GM18511 (cell line): ENCODE data around the gene IFT20.

Experiments used
- ATAC-seq: cut with Tn5 transposase; IDR thresholded peaks from one replicate; pipeline ENCODE4 v1.9.1; 2021; ENCODE audit warnings: mild to moderate bottlenecking, moderate library complexity; ENCODE audit not compliant: unreplicated experiment

The IFT20 gene, protein sequence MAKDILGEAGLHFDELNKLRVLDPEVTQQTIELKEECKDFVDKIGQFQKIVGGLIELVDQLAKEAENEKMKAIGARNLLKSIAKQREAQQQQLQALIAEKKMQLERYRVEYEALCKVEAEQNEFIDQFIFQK

DNA sequence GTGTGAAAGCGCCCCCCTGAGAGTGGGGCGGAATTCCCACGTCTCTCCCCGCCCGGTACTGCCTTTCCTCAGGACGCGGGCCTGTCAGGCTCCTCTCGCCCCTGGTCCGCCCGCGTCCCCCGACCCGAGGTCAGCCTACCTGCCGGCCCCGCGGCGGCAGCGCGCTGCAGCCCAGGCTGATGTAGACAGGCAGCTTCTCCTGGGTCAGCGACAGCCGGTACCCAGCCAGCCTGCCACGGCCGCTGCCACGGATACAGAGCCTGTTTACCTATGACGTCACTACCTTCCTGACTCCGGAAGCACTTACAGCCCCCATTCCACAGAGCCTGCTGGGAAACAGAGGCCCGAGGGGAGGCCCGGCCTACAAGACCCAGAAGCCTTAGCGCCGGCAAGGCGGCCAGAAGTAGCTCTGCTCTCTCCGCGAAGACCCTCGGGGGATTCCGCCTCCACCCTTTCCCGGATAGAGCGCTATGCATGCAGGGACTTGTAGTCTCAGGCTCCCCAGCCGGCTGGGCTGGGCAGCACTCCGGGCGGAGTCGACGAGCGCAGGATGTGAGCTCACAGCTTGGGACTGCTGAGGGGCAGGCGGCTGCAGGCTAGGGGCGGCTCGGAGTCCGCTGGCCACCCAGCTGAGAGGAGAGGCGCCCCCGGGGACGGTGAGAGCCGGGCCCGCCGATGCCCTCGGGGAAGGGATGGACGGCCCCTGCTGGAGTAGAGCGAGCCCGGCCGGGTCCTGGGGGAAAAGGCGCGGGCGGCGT is at the start of gene IFT20, which contains the start of gene TNFAIP1:
Gene IFT20, minus strand, starts transcription at position 272 of the 758 bp plus-strand sequence. CDS start 3,487 bp downstream, outside the sequence.
Gene TNFAIP1, plus strand, starts transcription at position 561 of the 758 bp plus-strand sequence. CDS start 3,761 bp downstream, outside the sequence.
- ATAC-seq, result peak; percentile 97

DNA sequence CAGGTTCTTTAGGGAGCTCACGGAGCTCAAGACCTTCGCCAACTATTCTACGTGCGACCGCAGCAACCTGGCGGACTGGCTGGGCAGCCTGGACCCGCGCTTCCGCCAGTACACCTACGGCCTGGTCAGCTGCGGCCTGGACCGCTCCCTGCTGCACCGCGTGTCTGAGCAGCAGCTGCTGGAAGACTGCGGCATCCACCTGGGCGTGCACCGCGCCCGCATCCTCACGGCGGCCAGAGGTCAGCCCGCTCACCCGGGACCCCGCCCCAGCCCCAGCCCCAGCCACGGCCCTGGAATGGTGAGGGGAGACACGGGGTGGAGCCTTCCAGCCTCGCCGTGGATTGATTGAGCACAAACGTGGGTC is 49.7 kb upstream of the IFT20 start:
- ATAC-seq, result peak; percentile 41

DNA sequence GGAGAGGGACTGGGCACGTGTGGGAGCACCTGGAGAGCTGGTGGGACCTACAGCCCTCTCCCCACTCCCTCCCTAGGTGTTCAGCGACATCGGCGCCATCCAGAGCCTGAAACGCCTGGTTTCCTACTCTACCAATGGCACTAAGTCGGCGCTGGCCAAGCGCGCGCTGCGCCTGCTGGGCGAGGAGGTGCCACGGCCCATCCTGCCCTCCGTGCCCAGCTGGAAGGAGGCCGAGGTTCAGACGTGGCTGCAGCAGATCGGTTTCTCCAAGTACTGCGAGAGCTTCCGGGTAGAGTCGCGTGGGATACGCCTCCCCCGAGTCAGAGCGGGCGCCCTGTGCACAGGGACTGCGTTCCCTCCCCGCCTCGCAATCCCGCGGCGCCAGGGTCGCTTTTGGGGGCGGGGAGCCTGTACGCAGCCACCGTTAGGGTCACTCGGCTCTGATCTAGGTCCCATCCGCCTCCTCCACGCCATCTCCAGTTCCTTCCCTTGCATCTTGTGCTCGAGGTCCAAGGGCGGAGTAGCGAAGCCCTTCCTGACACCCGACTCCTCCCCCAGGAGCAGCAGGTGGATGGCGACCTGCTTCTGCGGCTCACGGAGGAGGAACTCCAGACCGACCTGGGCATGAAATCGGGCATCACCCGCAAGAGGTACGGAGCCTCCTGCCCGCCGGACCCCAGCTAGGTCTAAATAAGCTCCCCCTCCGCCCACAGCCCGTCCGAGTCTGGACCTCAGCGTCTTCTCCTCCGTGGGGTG is 49.2 kb upstream of the IFT20 start:
- ATAC-seq, result peak; percentile 78

DNA sequence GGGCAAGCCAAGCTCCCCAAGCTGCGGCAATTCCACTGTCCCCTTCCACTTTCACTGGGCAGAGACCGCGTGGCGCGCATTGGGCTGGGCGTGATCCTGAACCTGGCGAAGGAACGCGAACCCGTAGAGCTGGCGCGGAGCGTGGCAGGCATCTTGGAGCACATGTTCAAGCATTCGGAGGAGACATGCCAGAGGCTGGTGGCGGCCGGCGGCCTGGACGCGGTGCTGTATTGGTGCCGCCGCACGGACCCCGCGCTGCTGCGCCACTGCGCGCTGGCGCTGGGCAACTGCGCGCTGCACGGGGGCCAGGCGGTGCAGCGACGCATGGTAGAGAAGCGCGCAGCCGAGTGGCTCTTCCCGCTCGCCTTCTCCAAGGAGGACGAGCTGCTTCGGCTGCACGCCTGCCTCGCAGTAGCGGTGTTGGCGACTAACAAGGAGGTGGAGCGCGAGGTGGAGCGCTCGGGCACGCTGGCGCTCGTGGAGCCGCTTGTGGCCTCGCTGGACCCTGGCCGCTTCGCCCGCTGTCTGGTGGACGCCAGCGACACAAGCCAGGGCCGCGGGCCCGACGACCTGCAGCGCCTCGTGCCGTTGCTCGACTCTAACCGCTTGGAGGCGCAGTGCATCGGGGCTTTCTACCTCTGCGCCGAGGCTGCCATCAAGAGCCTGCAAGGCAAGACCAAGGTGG is 46.0 kb upstream of the IFT20 start:
- ATAC-seq, result no peak

DNA sequence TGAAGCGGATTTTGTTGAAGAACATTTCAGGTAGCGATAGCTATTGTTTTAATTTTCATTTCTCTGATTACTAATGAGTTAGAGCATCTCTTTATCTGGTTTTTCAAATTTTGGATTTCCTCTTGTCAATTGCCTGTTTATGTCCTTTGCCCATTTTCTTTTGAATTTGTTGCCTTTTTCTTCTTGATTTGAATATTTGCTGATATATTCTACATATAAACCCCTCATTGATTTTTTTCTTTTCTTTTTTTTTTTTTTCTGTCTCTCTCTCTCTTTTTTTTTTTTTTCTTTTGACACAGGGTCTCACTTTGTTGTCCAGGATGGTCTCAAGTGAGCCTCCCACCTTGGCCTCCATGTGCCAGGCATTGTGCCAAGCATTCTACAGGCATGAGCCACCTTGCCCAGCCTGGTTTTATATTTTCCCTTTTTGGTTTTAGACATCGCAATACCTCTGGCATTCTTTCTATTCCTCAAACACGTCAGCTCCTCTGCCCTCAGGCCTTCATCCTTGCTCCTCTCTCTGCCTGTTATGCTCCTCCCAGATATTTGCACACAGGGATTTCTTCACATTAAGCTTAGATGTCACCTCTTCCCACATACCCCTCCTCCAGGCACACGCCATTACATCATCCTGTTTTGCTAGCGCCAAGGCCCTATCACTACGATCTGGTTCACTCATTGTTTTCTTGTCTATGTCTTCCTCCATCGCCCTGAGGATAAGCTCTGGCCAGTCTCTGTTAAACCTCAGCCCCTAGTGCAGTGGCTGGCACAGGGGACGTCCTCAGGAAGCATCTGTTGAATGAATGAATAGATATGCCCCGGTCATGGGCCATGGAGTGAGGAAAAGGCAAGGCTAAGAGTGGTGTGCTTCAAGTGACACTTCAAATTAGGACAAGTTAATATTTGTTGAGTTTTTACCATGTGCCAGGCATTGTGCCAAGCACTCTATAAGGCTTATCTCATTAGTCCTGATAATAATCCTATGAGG is 44.8 kb upstream of the IFT20 start:
- ATAC-seq, result no peak

DNA sequence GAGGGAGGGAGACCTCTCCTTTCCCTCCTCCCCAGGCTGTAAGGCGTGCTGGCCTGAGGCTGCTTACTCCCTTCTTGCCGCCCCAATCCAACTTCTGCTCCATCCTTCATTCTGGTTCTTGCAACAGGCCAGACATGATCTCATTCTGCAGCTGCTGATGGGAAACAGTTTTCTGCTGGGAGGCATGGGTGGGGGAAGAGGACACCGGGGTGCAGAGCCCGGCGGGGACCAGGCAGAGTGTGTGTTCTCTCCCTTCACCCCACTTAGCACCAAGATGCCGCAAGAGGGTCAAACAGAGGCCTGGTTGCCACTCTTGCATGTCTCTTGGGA is 37.6 kb upstream of the IFT20 start:
- no peak for ATAC-seq

DNA sequence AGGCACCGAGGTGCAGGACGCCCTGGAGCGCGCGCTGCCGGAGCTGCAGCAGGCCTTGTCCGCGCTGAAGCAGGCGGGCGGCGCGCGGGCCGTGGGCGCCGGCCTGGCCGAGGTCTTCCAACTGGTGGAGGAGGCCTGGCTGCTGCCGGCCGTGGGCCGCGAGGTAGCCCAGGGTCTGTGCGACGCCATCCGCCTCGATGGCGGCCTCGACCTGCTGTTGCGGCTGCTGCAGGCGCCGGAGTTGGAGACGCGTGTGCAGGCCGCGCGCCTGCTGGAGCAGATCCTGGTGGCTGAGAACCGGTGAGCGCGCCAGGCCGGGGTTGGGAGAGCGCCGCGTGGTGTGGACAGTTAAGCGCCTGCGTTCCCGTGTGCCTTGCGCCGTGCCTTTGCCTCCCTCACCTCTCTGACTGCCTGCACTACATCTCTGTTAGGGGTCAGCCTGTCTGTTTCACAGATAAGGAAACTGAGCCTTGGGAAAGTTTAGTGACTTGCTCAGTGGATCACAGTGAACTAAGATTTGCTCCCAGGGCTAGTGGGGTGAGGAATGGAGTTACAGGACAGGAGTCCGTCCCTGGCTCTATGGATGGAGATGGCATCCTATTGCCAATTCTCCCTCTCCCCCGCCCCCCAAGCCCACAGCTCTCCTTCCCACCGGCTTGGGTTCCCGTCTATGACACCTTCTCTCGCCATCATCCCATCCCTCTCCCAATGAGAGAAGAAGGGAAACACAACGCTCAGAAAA is 37.1 kb upstream of the IFT20 start:
- ATAC-seq, result peak; percentile 12

DNA sequence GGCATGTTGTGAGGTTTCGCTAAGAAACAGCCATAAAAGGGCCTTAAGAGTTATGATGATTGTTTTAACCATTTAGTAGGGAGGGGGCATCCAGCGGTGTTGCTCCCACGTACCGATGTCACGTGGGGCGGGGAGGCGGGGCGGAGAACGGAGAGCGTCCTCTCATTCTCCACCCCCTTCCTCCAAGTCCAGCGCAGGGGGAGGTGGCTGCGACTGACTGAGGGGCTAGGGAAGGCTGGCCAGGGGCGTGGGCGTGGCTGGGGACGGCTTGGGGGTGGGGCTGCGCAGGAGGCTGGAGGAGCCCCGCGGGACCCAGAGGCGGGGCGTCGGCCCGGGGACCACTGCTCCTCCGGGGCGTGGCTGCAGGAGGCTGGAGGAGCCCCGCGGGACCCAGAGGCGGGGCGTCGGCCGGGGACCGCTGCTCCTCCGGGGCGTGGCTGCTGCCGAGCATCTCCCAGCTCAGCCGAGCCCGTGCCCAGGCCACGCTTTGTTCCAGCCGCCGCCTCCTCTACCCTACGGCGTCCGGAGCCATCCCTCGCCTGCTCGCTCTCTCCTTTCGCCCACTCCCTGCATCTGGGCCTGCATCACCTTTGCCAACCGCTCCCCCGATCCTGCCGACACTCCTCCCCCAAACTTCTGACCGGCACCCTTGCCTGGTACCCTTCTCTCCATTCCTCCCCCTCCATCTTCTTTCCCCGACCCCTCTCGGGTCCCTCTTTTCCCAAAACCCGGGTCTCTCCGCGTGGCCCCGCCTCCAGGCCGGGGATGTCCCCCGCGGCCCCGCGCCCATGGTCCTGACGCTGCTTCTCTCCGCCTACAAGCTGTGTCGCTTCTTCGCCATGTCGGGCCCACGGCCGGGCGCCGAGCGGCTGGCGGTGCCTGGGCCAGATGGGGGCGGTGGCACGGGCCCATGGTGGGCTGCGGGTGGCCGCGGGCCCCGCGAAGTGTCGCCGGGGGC is 36.3 kb upstream of the IFT20 start, which contains the start of gene SARM1:
Gene SARM1, plus strand, starts transcription at position 450 of the 958 bp plus-strand sequence. Its CDS starts 339 bp downstream, at position 789.
- peak; percentile 91 for ATAC-seq

DNA sequence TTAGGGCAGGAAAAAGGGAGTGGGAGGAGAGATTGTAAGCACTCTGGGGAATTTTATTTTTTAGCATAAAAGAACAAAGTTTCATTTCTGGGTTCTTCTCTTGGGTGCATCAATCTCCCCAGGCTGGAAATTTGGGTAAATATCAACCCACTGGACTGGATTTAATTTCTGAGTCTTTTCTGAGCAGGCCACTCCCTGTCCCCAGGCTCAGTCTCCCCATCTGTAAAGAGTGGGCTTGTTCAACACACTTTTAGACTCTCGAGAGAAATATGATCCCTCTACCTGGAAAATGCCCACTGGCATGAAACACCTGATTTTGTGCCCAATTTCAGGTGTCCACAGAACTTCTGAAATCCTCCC is 35.5 kb upstream of the IFT20 start:
- ATAC-seq, result no peak

DNA sequence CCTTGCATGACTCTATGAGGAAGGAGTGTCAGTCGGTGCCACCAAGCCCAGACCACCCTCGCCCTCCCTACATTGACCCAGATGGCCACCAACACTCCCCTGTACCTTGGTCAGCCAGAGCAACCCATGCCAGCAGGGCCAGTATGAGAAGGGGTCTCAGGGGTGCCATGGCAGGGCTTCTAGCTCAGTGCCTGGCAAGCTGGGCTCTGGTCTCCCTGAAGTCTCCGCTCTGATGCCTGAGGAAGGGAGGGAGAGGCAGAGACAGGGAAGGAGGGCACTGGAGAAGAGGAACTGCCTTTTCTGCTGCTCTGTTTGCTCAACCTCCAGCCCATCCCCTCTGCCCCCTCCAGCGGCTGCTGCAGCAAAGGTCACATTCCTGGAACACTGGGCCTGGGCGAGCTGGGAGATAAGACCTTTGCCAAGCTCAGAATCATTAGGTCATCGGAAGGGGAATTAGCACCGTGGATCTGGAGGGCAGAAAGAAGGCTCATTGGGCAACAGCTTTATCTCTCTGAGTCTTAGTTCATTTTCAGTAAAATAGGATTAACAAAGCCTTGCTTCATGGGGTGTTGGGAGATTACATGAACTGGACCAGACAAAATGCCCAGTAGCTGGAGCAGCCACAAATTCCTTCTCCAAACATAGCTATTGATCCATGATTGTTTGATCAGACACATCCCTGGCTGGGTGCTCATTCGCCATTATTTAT is 34.9 kb upstream of the IFT20 start, which contains the start of gene VTN:
Gene VTN, minus strand, starts transcription at position 273 of the 709 bp plus-strand sequence. Its CDS starts 104 bp downstream, at position 169.
- ATAC-seq, result no peak

DNA sequence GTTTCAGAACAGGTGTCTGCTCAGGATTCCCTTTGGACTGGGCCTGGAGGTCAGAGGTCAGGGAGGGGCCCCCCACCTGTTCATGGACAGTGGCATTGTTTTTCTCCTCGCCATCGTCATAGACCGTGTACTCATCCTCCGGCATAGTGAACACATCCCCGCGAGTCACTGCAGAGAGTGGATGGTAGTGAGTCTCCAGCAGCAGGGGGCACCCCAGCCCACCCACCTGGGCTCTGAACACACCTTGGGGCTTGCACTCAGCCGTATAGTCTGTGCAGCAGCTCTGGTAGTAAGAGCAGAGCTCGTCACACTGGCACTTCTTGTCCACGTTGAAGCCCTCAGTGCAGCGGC is 34.4 kb upstream of the IFT20 start:
- ATAC-seq, result no peak

DNA sequence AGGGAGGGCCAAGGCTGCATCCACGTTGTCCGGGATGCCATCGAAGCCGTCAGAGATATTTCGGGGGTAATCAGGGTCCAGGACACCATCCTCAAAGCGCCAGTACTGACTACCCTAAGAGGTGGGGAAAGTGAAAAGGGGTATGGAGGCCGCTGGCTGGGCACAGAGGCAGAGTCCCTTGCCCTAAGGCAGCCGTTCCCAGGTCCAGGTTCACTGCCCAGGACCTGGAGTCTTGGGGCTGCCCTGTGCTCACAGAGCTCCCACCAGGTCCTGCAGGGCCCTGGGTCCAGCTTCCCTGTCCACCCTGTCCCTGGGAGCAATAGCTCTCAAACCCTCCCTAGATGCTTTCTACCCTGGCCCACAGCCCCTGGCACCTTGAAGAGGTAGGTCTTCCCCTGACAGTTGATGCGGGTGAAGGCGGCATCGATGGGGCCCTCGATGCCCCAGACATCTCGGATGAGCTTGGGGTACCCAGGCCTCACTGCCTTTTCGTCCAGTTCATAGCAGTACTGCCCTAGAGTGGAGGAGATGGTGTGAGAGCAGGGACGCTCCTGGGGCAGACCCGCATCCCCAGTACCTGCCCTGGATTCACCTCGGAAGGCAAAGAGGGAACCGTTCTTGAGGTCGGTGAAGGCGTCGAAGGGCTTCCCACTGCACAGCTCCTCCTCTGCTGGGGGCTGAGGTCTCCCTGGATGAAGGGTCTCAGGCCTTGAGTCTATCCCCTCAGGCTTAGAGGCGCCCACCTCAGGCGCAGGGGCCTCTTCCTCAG is 33.8 kb upstream of the IFT20 start:
- no peak for ATAC-seq

DNA sequence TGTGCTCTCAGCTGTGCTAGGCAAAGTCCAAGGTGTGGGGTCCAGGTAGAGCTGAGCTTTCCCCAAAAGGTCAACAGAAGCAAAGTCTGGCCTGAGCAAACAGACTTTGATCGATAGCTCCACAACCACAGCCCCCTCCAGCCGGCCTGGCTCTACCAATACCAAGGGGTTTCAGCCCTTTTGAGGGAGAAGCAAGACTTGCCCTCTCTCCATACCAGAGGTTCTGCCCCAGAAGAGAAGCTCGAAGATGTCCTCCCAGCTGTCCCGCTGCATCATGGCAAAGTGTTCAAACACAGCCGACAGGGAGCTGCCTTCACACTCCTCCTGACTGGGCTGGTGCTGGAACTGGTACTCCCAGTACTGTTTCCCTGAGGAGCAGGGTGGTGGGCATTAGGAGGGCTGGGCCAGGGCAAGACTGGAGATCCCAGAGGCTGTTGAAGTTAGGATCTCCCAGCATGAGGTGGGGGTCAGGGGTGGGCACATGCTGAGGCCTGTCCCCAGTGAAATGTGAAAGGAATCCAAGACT is 33.1 kb upstream of the IFT20 start:
- no peak for ATAC-seq

DNA sequence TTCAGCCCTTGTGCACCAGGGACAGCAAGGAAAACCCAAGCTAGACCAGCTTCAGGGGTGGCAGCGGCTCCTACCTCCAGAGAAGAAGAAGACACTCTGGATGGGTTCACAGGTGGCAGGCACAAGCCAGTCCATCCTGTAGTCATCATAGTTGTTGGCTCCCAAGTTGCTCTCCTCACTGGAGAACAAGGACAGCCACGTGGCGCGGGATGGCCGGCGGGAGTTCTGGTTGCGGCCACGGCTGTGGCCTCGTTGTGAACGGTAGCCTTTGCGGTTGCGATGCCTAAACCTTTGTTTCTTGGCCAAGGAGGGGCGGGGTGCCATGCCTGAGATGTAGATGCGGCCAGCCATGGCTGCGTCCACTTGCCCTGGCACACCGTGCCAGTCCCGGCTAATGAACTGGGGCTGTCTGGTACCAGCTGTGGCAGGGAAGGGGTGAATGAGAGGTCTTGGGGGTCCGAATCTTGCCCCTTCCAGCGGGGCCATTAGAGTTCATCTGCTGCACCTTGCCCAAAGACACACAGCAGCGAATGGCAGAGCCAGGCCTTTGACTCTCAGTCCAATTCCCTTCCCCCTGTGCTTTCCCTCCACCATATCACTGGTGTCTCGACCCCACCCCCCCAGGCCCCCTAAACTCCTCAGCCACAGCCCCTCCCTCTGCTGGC is 32.5 kb upstream of the IFT20 start:
- ATAC-seq, result no peak

DNA sequence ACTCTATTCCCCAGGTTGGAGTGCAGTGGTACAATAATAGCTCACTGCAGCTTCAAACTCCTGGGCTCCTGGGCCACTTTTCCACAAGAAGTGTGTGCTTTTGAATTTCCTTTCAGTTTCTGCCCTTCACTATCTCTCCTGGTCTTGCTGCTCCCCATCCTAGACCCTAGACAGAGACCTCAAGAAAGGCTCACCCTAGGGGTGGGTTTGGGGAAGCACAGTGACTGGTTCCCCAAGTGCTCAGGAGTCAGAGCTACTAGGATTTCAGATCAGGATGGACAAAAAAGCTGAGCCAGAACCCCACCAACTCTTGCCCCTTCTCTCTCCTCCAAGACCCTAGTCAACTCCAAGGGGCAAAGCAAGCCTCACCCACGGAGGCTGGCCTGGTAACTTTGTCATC is 31.3 kb upstream of the IFT20 start:
- no peak for ATAC-seq

DNA sequence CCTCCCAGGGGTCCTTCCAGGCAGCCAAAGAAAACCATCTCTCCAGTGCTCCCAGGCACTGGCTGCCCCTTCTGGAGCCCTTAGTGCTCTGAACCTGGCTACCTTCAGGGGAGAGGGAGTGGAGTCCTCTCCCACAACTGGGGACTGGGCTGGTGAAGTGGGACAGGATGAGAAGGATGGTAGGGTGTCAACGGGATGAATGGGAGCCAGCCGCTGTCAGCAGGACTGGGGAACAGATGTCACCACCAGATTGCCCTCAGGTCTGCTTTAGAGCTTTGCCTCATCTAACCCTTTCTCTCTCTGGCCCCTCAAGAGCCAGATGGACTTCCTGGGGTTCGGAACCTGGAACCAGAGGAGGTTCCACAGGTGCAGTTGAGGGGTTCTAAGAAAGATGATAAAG is 30.2 kb upstream of the IFT20 start:
- no peak for ATAC-seq
